GM12878 (cell line): ENCODE data around the gene GMCL1. TPM values are rescaled to one million over a fixed set of nuclear protein-coding genes. Genes with fewer than 3 reads are reported as not detected.

Experiments used
- ATAC-seq: fragments of 200-7000 bp; cut with Tn5 transposase; 3 replicates; pipeline ENCODE4 v1.9.1; 2020; ENCODE audit warnings: mild to moderate bottlenecking, moderate library complexity
- BruUV-seq: library from RNA; stranded (reverse); fragments of 400-500 nt; replicated peaks from 2 replicates; lab custom pipeline; 2021; lab: Mats Ljungman, UMichigan
- CTCF ChIA-PET: fragments of 300-600 bp; sonication (Branson Sonifier 250); formaldehyde crosslinking; extraction: SDS; loops from one replicate; lab custom pipeline; 2021; ENCODE audit warnings: inconsistent platforms; lab: Yijun Ruan, JAX
- POLR2A ChIA-PET: fragments of 350-600 bp; formaldehyde crosslinking; extraction: SDS; loops from one replicate; lab custom pipeline; 2021; ENCODE audit warnings: inconsistent platforms; lab: Charles Lee
- RAD21 ChIA-PET: fragments of 300-600 bp; sonication (Branson Sonifier 250); formaldehyde crosslinking; loops from one replicate; lab custom pipeline; 2023; ENCODE audit warnings: antibody characterized with exemption; ENCODE audit not compliant: unreplicated experiment; lab: Charles Lee
- SMC1A ChIA-PET: fragments of 300-600 bp; sonication (Branson Sonifier 250); formaldehyde crosslinking; loops from one replicate; lab custom pipeline; 2023; ENCODE audit not compliant: unreplicated experiment, uncharacterized antibody; lab: Charles Lee
- DNase-seq: peaks from one replicate; pipeline ENCODE4 v3.0.0-alpha.2; 2011; ENCODE audit warnings: low read depth, low spot score
- FAIRE-seq: peaks from 3 replicates; lab custom pipeline; 2011; peaks lifted over from hg19 to GRCh38; lab: Jason Lieb, UNC
- H2AFZ ChIP-seq: 2 replicates; pipeline ENCODE4 v1.6.0; 2011; ENCODE audit warnings: low read depth, low read length, control low read depth; ENCODE audit not compliant: control insufficient read depth
- H3K27ac ChIP-seq: 2 replicates; pipeline ENCODE4 v1.5.1; 2011; ENCODE audit warnings: control low read depth; ENCODE audit not compliant: control insufficient read depth, insufficient read depth
- H3K27me3 ChIP-seq, 2 experiments: replicated peaks in 1 of 2; 2 replicates each; pipeline versions ENCODE4 v1.6.0 to v1.6.1; 2011; ENCODE audit warnings: low read length in 1 of 2; ENCODE audit not compliant: control insufficient read depth in 2 of 2, insufficient read depth in 2 of 2
- H3K36me3 ChIP-seq, 2 experiments: 2 replicates each; pipeline ENCODE4 v1.5.1; 2011; ENCODE audit warnings: low read length in 1 of 2; ENCODE audit not compliant: control insufficient read depth in 2 of 2, insufficient read depth in 2 of 2
- H3K4me1 ChIP-seq: 2 replicates; pipeline ENCODE4 v1.6.1; 2011; ENCODE audit warnings: mild to moderate bottlenecking, low read length, moderate library complexity, mixed read lengths; ENCODE audit not compliant: control insufficient read depth, insufficient read depth
- H3K4me2 ChIP-seq: 2 replicates; pipeline ENCODE4 v1.6.0; 2011; ENCODE audit warnings: control low read depth; ENCODE audit not compliant: control insufficient read depth, insufficient read depth
- H3K4me3 ChIP-seq: fragments of 200-600 bp; sonication (generic); 2 replicates; pipeline ENCODE4 v1.5.1; 2016
- H3K79me2 ChIP-seq: 2 replicates; pipeline ENCODE4 v1.6.0; 2011; ENCODE audit warnings: low read length; ENCODE audit not compliant: control insufficient read depth, insufficient read depth
- H3K9ac ChIP-seq: 2 replicates; pipeline ENCODE4 v1.8.0; 2011; ENCODE audit warnings: low read length, control low read depth, mixed read lengths; ENCODE audit not compliant: control insufficient read depth, insufficient read depth
- H3K9me3 ChIP-seq: replicated peaks from 3 replicates; pipeline ENCODE4 v1.5.1; 2011; ENCODE audit warnings: mild to moderate bottlenecking, low read length; ENCODE audit not compliant: control insufficient read depth, insufficient read depth
- H4K20me1 ChIP-seq: 2 replicates; pipeline ENCODE4 v1.6.0; 2011; ENCODE audit not compliant: control insufficient read depth, insufficient read depth
- BMI1 ChIP-seq: fragments of 450-650 bp; IDR thresholded peaks from 2 replicates; pipeline ENCODE4 v1.6.1; 2016; ENCODE audit warnings: mild to moderate bottlenecking, moderate library complexity, borderline replicate concordance
- CEBPB ChIP-seq, 2 experiments: fragments of 150-350 bp in 1 of 2; IDR thresholded peaks; 2 replicates each; pipeline ENCODE4 v1.6.1; 2012 to 2014; ENCODE audit warnings: low read depth in 2 of 2, low read length in 2 of 2, borderline replicate concordance in 1 of 2, inconsistent platforms in 1 of 2
- FOXK2 ChIP-seq: fragments of 450-650 bp; IDR thresholded peaks from 2 replicates; pipeline ENCODE4 v1.6.1; 2017; ENCODE audit warnings: mild to moderate bottlenecking, moderate library complexity
- POLR2AphosphoS2 ChIP-seq: IDR thresholded peaks from 2 replicates; pipeline ENCODE4 v1.6.1; 2011; ENCODE audit warnings: low read depth, mild to moderate bottlenecking, low read length, improper control_type of control experiment, moderate library complexity
- SIX5 ChIP-seq: IDR thresholded peaks from 2 replicates; pipeline ENCODE4 v1.6.1; 2011; ENCODE audit warnings: mild to moderate bottlenecking, low read depth, low read length, moderate library complexity; ENCODE audit not compliant: severe bottlenecking
- SRF ChIP-seq, 2 experiments: IDR thresholded peaks; 2 replicates each; pipeline ENCODE4 v1.6.1; 2011; ENCODE audit warnings: low read depth in 2 of 2, low read length in 2 of 2, mild to moderate bottlenecking in 1 of 2, moderate library complexity in 1 of 2
- TAF1 ChIP-seq: IDR thresholded peaks from 2 replicates; pipeline ENCODE4 v1.6.1; 2011; ENCODE audit warnings: mild to moderate bottlenecking, low read depth, low read length, borderline replicate concordance
- TCF3 ChIP-seq: IDR thresholded peaks from 2 replicates; pipeline ENCODE4 v1.6.1; 2012; ENCODE audit warnings: low read depth, mild to moderate bottlenecking, low read length, borderline replicate concordance; ENCODE audit not compliant: insufficient read depth
- WRNIP1 ChIP-seq: IDR thresholded peaks from 2 replicates; pipeline ENCODE4 v1.6.1; 2011; ENCODE audit warnings: low read depth, low read length, improper control_type of control experiment, borderline replicate concordance
- ZNF24 ChIP-seq: fragments of 450-650 bp; IDR thresholded peaks from 2 replicates; pipeline ENCODE4 v1.6.1; 2017; ENCODE audit warnings: antibody characterized with exemption, mild to moderate bottlenecking
- WGBS: methylation state at CpG from one replicate; pipeline ENCODE4 v1.1.6; 2016; ENCODE audit warnings: low lambda C conversion rate; ENCODE audit not compliant: insufficient replicate concordance, insufficient coverage; ENCODE audit errors: missing lambda C conversion rate; 5-methylcytosine and 5-hydroxymethylcytosine counted together
- in situ Hi-C: fragments of 300-500 bp; cut with MboI; formaldehyde crosslinking; loops from 9 replicates; pipeline ENCODE4 v1.14.3; 2018; ENCODE audit warnings: mixed read lengths
- intact Hi-C: fragments of 100-400 bp; cut with micrococcal nuclease; formaldehyde crosslinking; loops from one replicate; pipeline ENCODE4 v1.14.2; 2022; ENCODE audit not compliant: unreplicated experiment
- polyA plus RNA-seq, 11 experiments: library from polyadenylated mRNA; depleted of rRNA in 4 of 11; unstranded in 6 of 11; stranded (reverse) in 5 of 11; fragments of >200 nt; fragmentation: Nextera tagmentation in 4 of 11; fragmentation: Illumina TruSeq in 1 of 11; extraction: Ambion mirVana in 4 of 11; extraction: Trizol in 1 of 11; gene quantifications; 1 replicate in 1 of 11; 2 replicates in 10 of 11; pipeline versions ENCODE4 v1.2.1 to v1.2.3, GENCODE V29; 2011 to 2016; ENCODE audit warnings: inconsistent platforms in 2 of 11, missing spikeins in 2 of 11, low read depth in 1 of 11
- total RNA-seq, 4 experiments: library from RNA; depleted of rRNA in 3 of 4; stranded (reverse); fragments of >200 nt in 3 of 4; fragmentation: Illumina TruSeq in 1 of 4; extraction: Trizol in 1 of 4; gene quantifications; 2 replicates each; pipeline versions ENCODE4 v1.2.1 to v1.2.3, GENCODE V29; 2013 to 2021
- TF ChIP-seq, protein P1 (sequence below): fragments of 450-650 bp; formaldehyde crosslinking; IDR thresholded peaks from 2 replicates; pipeline ENCODE4 v1.5.0; 2022; ENCODE audit warnings: mild to moderate bottlenecking, missing genetic modification characterization

The GMCL1 gene
- total and polyA plus RNA-seq, 10 of the 15 experiments (the other 5 are each of a cell fraction or from before 2014, with no cell fraction given) = 3.7 to 21.4 (median 12.3) TPM

DNA sequence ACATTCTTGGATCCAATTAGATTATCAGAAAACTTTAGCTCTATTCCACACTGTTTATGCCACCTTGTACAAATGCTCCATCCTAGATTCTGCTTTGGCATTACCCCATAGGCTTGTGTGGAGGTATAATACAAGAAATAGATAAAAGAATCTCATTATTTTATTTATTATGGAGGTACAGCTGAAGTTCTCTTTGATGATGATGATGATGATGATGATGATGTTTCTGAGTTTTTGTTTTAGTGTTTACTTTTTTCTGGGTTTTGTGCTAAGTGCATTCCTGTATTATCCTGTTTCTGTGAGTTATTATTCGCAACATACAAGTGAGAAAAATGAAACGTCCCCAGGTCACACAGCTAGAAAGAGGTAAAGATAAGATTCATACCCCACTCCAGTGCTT is 44.1 kb upstream of the GMCL1 start (continued):
- TF ChIP-seq CEBPB (IDR thresholded peaks at IDR 0.05; ENCODE audit: borderline replicate concordance in 1 of 2, low read depth in 2 of 2, low read length in 2 of 2) (no peak), TCF3 (no peak), FOXK2 (no peak)
- TF ChIP-seq, protein P1, sequence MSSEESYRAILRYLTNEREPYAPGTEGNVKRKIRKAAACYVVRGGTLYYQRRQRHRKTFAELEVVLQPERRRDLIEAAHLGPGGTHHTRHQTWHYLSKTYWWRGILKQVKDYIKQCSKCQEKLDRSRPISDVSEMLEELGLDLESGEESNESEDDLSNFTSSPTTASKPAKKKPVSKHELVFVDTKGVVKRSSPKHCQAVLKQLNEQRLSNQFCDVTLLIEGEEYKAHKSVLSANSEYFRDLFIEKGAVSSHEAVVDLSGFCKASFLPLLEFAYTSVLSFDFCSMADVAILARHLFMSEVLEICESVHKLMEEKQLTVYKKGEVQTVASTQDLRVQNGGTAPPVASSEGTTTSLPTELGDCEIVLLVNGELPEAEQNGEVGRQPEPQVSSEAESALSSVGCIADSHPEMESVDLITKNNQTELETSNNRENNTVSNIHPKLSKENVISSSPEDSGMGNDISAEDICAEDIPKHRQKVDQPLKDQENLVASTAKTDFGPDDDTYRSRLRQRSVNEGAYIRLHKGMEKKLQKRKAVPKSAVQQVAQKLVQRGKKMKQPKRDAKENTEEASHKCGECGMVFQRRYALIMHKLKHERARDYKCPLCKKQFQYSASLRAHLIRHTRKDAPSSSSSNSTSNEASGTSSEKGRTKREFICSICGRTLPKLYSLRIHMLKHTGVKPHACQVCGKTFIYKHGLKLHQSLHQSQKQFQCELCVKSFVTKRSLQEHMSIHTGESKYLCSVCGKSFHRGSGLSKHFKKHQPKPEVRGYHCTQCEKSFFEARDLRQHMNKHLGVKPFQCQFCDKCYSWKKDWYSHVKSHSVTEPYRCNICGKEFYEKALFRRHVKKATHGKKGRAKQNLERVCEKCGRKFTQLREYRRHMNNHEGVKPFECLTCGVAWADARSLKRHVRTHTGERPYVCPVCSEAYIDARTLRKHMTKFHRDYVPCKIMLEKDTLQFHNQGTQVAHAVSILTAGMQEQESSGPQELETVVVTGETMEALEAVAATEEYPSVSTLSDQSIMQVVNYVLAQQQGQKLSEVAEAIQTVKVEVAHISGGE (CRISPR knock-in tag) = no peak

DNA sequence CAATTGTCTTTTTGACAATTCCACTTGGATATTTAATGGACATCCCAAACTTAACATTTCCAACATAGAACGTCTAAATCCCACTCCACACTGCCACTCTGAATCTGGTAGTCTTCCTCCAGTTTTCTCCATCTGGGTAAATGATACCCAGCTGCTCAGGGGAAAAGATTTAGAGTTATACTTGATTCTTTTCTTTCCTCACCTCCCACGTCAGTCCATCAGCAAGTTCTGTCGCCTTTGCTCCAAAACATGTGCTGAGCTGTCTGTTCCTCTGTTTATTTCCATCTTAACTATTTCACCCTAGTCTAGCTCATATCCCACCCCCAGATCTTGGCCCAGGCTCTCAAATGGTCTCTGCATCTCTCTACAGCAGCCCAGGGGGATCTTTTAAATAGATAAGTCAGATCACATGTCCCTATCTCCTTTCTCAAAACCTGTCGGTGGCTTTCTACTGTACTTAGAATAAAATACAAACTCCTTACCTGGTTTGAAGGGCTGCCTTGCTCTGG is 43.4 kb upstream of the GMCL1 start:
- ATAC-seq = no peak
- H3K4me3 ChIP-seq = no peak overlapping the region
- CTCF ChIA-PET = interaction anchor here (1.0 to 1.6 kb wide), 4 partner anchors 18 to 39 kb away, joined by 3 to 4 read pairs (median 4); no protein-coding TSS in a partner anchor
- SMC1A ChIA-PET = interaction anchor here (0.7 to 7.5 kb wide), 8 partner anchors 11 to 141 kb away, joined by 3 to 94 read pairs (median 4); no protein-coding TSS in a partner anchor
- WGBS = 96% methylated on average over 4 of the region's 4 CpGs
- H3K27ac ChIP-seq = no peak overlapping the region
- no peak for DNase-seq
- in situ Hi-C loops (no loop called here), intact Hi-C loops (no loop called here)
- H3K4me2 ChIP-seq = no peak overlapping the region
- H3K9ac ChIP-seq = no peak overlapping the region
- no peaks in the 10 kb centered on the region; the same call in 1 of the 2 replicates for H3K79me2 ChIP-seq
- no peaks in the 10 kb centered on the region for H4K20me1 ChIP-seq
- no peak for FAIRE-seq
- no peaks in the 10 kb centered on the region for H3K27me3 ChIP-seq
- H3K4me1 ChIP-seq = peaks cover 40% of the 10 kb centered on the region
- POLR2A ChIA-PET = interaction anchor here (0.5 to 2.5 kb wide), 5 partner anchors 11 to 301 kb away, joined by 3 to 11 read pairs (median 4); partner anchors contain the start of gene GMCL1
- no peaks in the 10 kb centered on the region; the same call in 2 of the 3 replicates for H3K9me3 ChIP-seq
- H3K36me3 ChIP-seq = peaks cover 2 to 3% of the 10 kb centered on the region in 2 experiments; a peak in 1 of 4 replicates
- BruUV-seq = no TSS peak
- TF ChIP-seq POLR2AphosphoS2 (no peak), ZNF24 (no peak), WRNIP1 (no peak), BMI1 (no peak), SIX5 (no peak), SRF (IDR thresholded peaks at IDR 0.05; ENCODE audit: low read depth in 2 of 2, low read length in 2 of 2) (no peak), TAF1 (no peak)
- TF ChIP-seq, protein P1 (CRISPR knock-in tag) = no peak
- RAD21 ChIA-PET = interaction anchor here (0.9 to 1.4 kb wide), 2 partner anchors 30 to 61 kb away, joined by 3 to 4 read pairs; no protein-coding TSS in a partner anchor
- H2AFZ ChIP-seq = no peak overlapping the region
